DOHH2 (cell line): ENCODE data around the gene PARP4.
"Not testable (repeated sequence)": the region's sequence is repeated elsewhere in the genome, so short reads cannot be mapped to it uniquely, and the experiment has no call there.

Source experiments
- CTCF ChIP-seq: fragments of 200-600 bp; sonication (generic); IDR thresholded peaks from one replicate; pipeline ENCODE4 v1.5.1; 2014; ENCODE audit warnings: antibody characterized with exemption, mild to moderate bottlenecking, low read depth, low read length; ENCODE audit not compliant: poor library complexity, severe bottlenecking
- EZH2phosphoT487 ChIP-seq: fragments of 200-600 bp; sonication (generic); IDR thresholded peaks from 2 replicates; pipeline ENCODE4 v1.6.1; 2017; ENCODE audit warnings: borderline replicate concordance, mild to moderate bottlenecking, antibody characterized with exemption, low read length, moderate library complexity, mixed read lengths

- TF ChIP-seq CTCF, EZH2phosphoT487: not testable (repeated sequence)
Measured at GRCh38 chr13:24384946-24385345, 127.6 kb downstream of the PARP4 start.
